K562 (cell line): ENCODE measurements around the gene HK1. TPM values are rescaled to one million over a fixed set of nuclear protein-coding genes. Genes with fewer than 3 reads are reported as not detected.

Source experiments
- ELF4 ChIP-seq: fragments of 450-650 bp; formaldehyde crosslinking; IDR thresholded peaks from 2 replicates; pipeline ENCODE4 v1.4.0; 2022; ENCODE audit warnings: missing genetic modification characterization
- ETV1 ChIP-seq: fragments of 450-650 bp; conservative IDR thresholded peaks from 2 replicates; pipeline ENCODE4 v1.6.1; 2016; ENCODE audit warnings: missing genetic modification characterization, control low read depth, low read depth, missing compliant biosample characterization
- PCBP1 ChIP-seq: fragments of 200-400 bp; formaldehyde crosslinking; IDR thresholded peaks from 2 replicates; pipeline ENCODE4 v1.6.1; 2018; ENCODE audit warnings: mild to moderate bottlenecking, low read depth, low read length; ENCODE audit not compliant: poor library complexity, severe bottlenecking
- RREB1 ChIP-seq: fragments of 250-450 bp; sonication (Bioruptor Pico); IDR thresholded peaks from 2 replicates; pipeline ENCODE4 v1.4.0; 2020
- SNRNP70 ChIP-seq: fragments of 200-400 bp; formaldehyde crosslinking; optimal IDR thresholded peaks from 2 replicates; pipeline ENCODE3; 2017; ENCODE audit warnings: low read depth, low read length
- ZBTB11 ChIP-seq, 3 experiments: fragments of 200-800 bp in 1 of 3; fragments of 250-450 bp in 1 of 3; fragments of 450-650 bp in 1 of 3; sonication (Bioruptor Pico) in 1 of 3; sonication (Bioruptor generic) in 1 of 3; formaldehyde crosslinking in 1 of 3; IDR thresholded peaks; 2 replicates each; pipeline versions ENCODE4 v1.6.1 to v1.8.0; 2016 to 2022; ENCODE audit warnings: mild to moderate bottlenecking in 2 of 3, missing genetic modification characterization in 2 of 3, missing compliant biosample characterization in 1 of 3, moderate library complexity in 1 of 3
- ZFP36 ChIP-seq: fragments of 150-350 bp; IDR thresholded peaks from 2 replicates; pipeline ENCODE4 v1.6.1; 2018; ENCODE audit warnings: low read length, low read depth; ENCODE audit not compliant: partially characterized antibody
- ZKSCAN3 ChIP-seq: fragments of 250-450 bp; sonication (Bioruptor Pico); IDR thresholded peaks from 2 replicates; pipeline ENCODE4 v1.4.0; 2020
- ZNF57 ChIP-seq: fragments of 450-650 bp; formaldehyde crosslinking; IDR thresholded peaks from 2 replicates; pipeline ENCODE4 v1.4.0; 2020; ENCODE audit warnings: mild to moderate bottlenecking, moderate library complexity
- ZNF77 ChIP-seq: fragments of 250-450 bp; sonication (Bioruptor Pico); IDR thresholded peaks from 2 replicates; pipeline ENCODE4 v1.5.0; 2020
- polyA plus RNA-seq, 8 experiments: library from polyadenylated mRNA; depleted of rRNA in 4 of 8; stranded (reverse) in 5 of 8; unstranded in 3 of 8; fragments of >200 nt; fragmentation: Nextera tagmentation in 2 of 8; fragmentation: Illumina TruSeq in 1 of 8; extraction: Ambion mirVana in 2 of 8; extraction: Trizol in 1 of 8; gene quantifications; 2 replicates each; pipeline versions ENCODE4 v1.2.1 to v1.2.3, GENCODE V29; 2011 to 2014; ENCODE audit warnings: inconsistent platforms in 1 of 8, missing spikeins in 1 of 8
- total RNA-seq, 7 experiments: library from RNA; depleted of rRNA in 6 of 7; stranded (reverse); fragments of >200 nt in 6 of 7; fragmentation: Illumina TruSeq in 2 of 7; extraction: Trizol in 2 of 7; gene quantifications; 2 replicates each; pipeline versions ENCODE4 v1.2.1 to v1.2.3, GENCODE V29; 2011 to 2021; ENCODE audit warnings: low replicate concordance in 1 of 7
- TF ChIP-seq, protein P1 (sequence below): IDR thresholded peaks from 3 replicates; pipeline ENCODE4 v1.6.1; 2011; ENCODE audit warnings: borderline replicate concordance, mild to moderate bottlenecking; ENCODE audit not compliant: insufficient read length, insufficient read depth
- TF ChIP-seq, protein P2 (sequence below): conservative IDR thresholded peaks from 2 replicates; pipeline ENCODE4 v1.6.1; 2011; ENCODE audit warnings: low read depth, mild to moderate bottlenecking, low read length; ENCODE audit not compliant: control insufficient read depth

The HK1 gene
- total and polyA plus RNA-seq, 9 of the 15 experiments (the other 6 are each of a cell fraction or from before 2014, with no cell fraction given), result 29.2 to 444 (median 193) TPM

- TF ChIP-seq ZKSCAN3 (no peak), RREB1 (CRISPR knock-in tag) (no peak), PCBP1 (no peak), ZNF77 (CRISPR knock-in tag) (no peak), ETV1 (tag) (peak; percentile 50; the same call in 1 of the 2 replicates), ZNF57 (CRISPR knock-in tag) (no peak), ZBTB11 (CRISPR knock-in tag; IDR thresholded peaks at IDR 0.05) (no peak), ZFP36 (no peak), ELF4 (CRISPR knock-in tag) (no peak), SNRNP70 (no peak)
- TF ChIP-seq, protein P1, sequence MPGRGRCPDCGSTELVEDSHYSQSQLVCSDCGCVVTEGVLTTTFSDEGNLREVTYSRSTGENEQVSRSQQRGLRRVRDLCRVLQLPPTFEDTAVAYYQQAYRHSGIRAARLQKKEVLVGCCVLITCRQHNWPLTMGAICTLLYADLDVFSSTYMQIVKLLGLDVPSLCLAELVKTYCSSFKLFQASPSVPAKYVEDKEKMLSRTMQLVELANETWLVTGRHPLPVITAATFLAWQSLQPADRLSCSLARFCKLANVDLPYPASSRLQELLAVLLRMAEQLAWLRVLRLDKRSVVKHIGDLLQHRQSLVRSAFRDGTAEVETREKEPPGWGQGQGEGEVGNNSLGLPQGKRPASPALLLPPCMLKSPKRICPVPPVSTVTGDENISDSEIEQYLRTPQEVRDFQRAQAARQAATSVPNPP, result no peak
- TF ChIP-seq, protein P2, sequence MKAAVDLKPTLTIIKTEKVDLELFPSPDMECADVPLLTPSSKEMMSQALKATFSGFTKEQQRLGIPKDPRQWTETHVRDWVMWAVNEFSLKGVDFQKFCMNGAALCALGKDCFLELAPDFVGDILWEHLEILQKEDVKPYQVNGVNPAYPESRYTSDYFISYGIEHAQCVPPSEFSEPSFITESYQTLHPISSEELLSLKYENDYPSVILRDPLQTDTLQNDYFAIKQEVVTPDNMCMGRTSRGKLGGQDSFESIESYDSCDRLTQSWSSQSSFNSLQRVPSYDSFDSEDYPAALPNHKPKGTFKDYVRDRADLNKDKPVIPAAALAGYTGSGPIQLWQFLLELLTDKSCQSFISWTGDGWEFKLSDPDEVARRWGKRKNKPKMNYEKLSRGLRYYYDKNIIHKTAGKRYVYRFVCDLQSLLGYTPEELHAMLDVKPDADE, result no peak
Measured at GRCh38 chr10:69316313-69317059, 38.2 kb downstream of the HK1 start (continued).
